ENCODE results near the gene PDZD7.
A peak's percentile ranks its signal among the peaks of the same experiment; 100 is the strongest.

PDZD7 gene

GRCh38 chr10:101043363-101043707, 12.4 kb upstream of the PDZD7 start:
- no CpG with 5 or more reads among the region's 2 CpGs for WGBS (ENCODE audit: extremely low coverage, insufficient coverage, low lambda C conversion rate)
- H3K56ac ChIP-seq (ENCODE audit: low read length), result peak overlapping the region; percentile 94
- H3K4ac ChIP-seq (ENCODE audit: low read depth, low read length), result no peak overlapping the region
- H3K36me3 ChIP-seq (ENCODE audit: control insufficient read depth, insufficient read depth, low read length), result no peaks in the 10 kb centered on the region
- H3K4me2 ChIP-seq (ENCODE audit: low read length), result peak overlapping the region; percentile 64
- peak overlapping the region; percentile 64 for H3K4me3 ChIP-seq (ENCODE audit: low read length)
- no peak overlapping the region for H4K5ac ChIP-seq (ENCODE audit: low read length)
- peak overlapping the region; percentile 24 for H3K18ac ChIP-seq (ENCODE audit: low read length)
- no peaks in the 10 kb centered on the region for H3K79me1 ChIP-seq (ENCODE audit: low read length)
- no peak overlapping the region for H4K8ac ChIP-seq (ENCODE audit: low read depth, low read length)
- no peaks in the 10 kb centered on the region for H3K79me2 ChIP-seq (ENCODE audit: control insufficient read depth, insufficient read depth, low read length)
- H2BK15ac ChIP-seq (replicated peaks; ENCODE audit: low read depth), result no peak overlapping the region
- H3K27me3 ChIP-seq (ENCODE audit: insufficient read depth, low read length, poor library complexity), result peaks cover 27% of the 10 kb centered on the region
- no peak overlapping the region for H2BK120ac ChIP-seq (ENCODE audit: low read depth, low read length)
- no peak overlapping the region for H3K23ac ChIP-seq (ENCODE audit: low read length)
- H2AK5ac ChIP-seq (ENCODE audit: low read length), result no peak overlapping the region
- H3K9ac ChIP-seq (ENCODE audit: low read length), result peak overlapping the region; percentile 82
- H3K4me1 ChIP-seq (ENCODE audit: control insufficient read depth, low read depth, low read length), result peaks cover 7% of the 10 kb centered on the region
- no peak overlapping the region for H2BK5ac ChIP-seq (ENCODE audit: low read length)
- DNase-seq, result no peak
- H3K27ac ChIP-seq (ENCODE audit: low read depth, low read length), result peak overlapping the region; percentile 67

GRCh38 chr10:101042667-101043362, 11.9 kb upstream of the PDZD7 start:
- no peaks in the 10 kb centered on the region for H3K79me1 ChIP-seq (ENCODE audit: low read length)
- peak overlapping the region; percentile 64 for H3K4me2 ChIP-seq (ENCODE audit: low read length)
- H3K79me2 ChIP-seq (ENCODE audit: control insufficient read depth, insufficient read depth, low read length), result no peaks in the 10 kb centered on the region
- peak overlapping the region; percentile 67 for H3K27ac ChIP-seq (ENCODE audit: low read depth, low read length)
- H3K27me3 ChIP-seq (ENCODE audit: insufficient read depth, low read length, poor library complexity), result peaks cover 22% of the 10 kb centered on the region
- no peak overlapping the region for H4K8ac ChIP-seq (ENCODE audit: low read depth, low read length)
- H3K4ac ChIP-seq (ENCODE audit: low read depth, low read length), result peak overlapping the region; percentile 39
- H3K9ac ChIP-seq (ENCODE audit: low read length), result peak overlapping the region; percentile 82
- H3K4me3 ChIP-seq (ENCODE audit: low read length), result peak overlapping the region; percentile 64
- peaks cover 7% of the 10 kb centered on the region for H3K4me1 ChIP-seq (ENCODE audit: control insufficient read depth, low read depth, low read length)
- no peak overlapping the region for H2BK15ac ChIP-seq (replicated peaks; ENCODE audit: low read depth)
- no peaks in the 10 kb centered on the region for H3K36me3 ChIP-seq (ENCODE audit: control insufficient read depth, insufficient read depth, low read length)
- no peak overlapping the region for H2AK5ac ChIP-seq (ENCODE audit: low read length)
- H4K5ac ChIP-seq (ENCODE audit: low read length), result no peak overlapping the region
- no CpG with 5 or more reads among the region's 40 CpGs for WGBS (ENCODE audit: extremely low coverage, insufficient coverage, low lambda C conversion rate)
- H3K56ac ChIP-seq (ENCODE audit: low read length), result peak overlapping the region; percentile 94
- no peak overlapping the region for H2BK5ac ChIP-seq (ENCODE audit: low read length)
- H3K23ac ChIP-seq (ENCODE audit: low read length), result no peak overlapping the region
- DNase-seq, result peak; percentile 98
- H3K18ac ChIP-seq (ENCODE audit: low read length), result peak overlapping the region; percentile 24
- no peak overlapping the region for H2BK120ac ChIP-seq (ENCODE audit: low read depth, low read length)

- H4K5ac ChIP-seq (ENCODE audit: low read length), result no peak overlapping the region
- H3K79me2 ChIP-seq (ENCODE audit: control insufficient read depth, insufficient read depth, low read length), result no peaks in the 10 kb centered on the region
- H4K8ac ChIP-seq (ENCODE audit: low read depth, low read length), result no peak overlapping the region
- H3K27me3 ChIP-seq (ENCODE audit: insufficient read depth, low read length, poor library complexity), result peaks cover 15% of the 10 kb centered on the region
- peak overlapping the region; percentile 81 for H3K56ac ChIP-seq (ENCODE audit: low read length)
- no peak overlapping the region for H2AK5ac ChIP-seq (ENCODE audit: low read length)
- no peak overlapping the region for H2BK5ac ChIP-seq (ENCODE audit: low read length)
- H3K23ac ChIP-seq (ENCODE audit: low read length), result no peak overlapping the region
- H3K79me1 ChIP-seq (ENCODE audit: low read length), result no peaks in the 10 kb centered on the region
- no peak for DNase-seq
- no peak overlapping the region for H2BK120ac ChIP-seq (ENCODE audit: low read depth, low read length)
- peaks cover 7% of the 10 kb centered on the region for H3K4me1 ChIP-seq (ENCODE audit: control insufficient read depth, low read depth, low read length)
- H2BK15ac ChIP-seq (replicated peaks; ENCODE audit: low read depth), result no peak overlapping the region
- peak overlapping the region; percentile 57 for H3K9ac ChIP-seq (ENCODE audit: low read length)
- no CpG with 5 or more reads among the region's 4 CpGs for WGBS (ENCODE audit: extremely low coverage, insufficient coverage, low lambda C conversion rate)
- H3K4ac ChIP-seq (ENCODE audit: low read depth, low read length), result no peak overlapping the region
- H3K18ac ChIP-seq (ENCODE audit: low read length), result no peak overlapping the region
- H3K4me2 ChIP-seq (ENCODE audit: low read length), result no peak overlapping the region
- no peak overlapping the region for H3K27ac ChIP-seq (ENCODE audit: low read depth, low read length)
- no peaks in the 10 kb centered on the region for H3K36me3 ChIP-seq (ENCODE audit: control insufficient read depth, insufficient read depth, low read length)
- no peak overlapping the region for H3K4me3 ChIP-seq (ENCODE audit: low read length)
Observed at GRCh38 chr10:101042118-101042517, 11.2 kb upstream of the PDZD7 start.

- Histone ChIP-seq H3K4me3 (ENCODE audit: low read length) (no peak overlapping the region), H3K79me1 (ENCODE audit: low read length) (no peaks in the 10 kb centered on the region), H2BK5ac (ENCODE audit: low read length) (no peak overlapping the region), H3K18ac (ENCODE audit: low read length) (no peak overlapping the region), H3K27ac (ENCODE audit: low read depth, low read length) (no peak overlapping the region), H2AK5ac (ENCODE audit: low read length) (no peak overlapping the region), H3K27me3 (ENCODE audit: insufficient read depth, low read length, poor library complexity) (peaks cover 7% of the 10 kb centered on the region), H3K4ac (ENCODE audit: low read depth, low read length) (no peak overlapping the region), H3K36me3 (ENCODE audit: control insufficient read depth, insufficient read depth, low read length) (no peaks in the 10 kb centered on the region), H4K8ac (ENCODE audit: low read depth, low read length) (no peak overlapping the region), H2BK120ac (ENCODE audit: low read depth, low read length) (no peak overlapping the region), H3K4me1 (ENCODE audit: control insufficient read depth, low read depth, low read length) (peaks cover 5% of the 10 kb centered on the region), H3K79me2 (ENCODE audit: control insufficient read depth, insufficient read depth, low read length) (no peaks in the 10 kb centered on the region), H4K5ac (ENCODE audit: low read length) (no peak overlapping the region), H3K9ac (ENCODE audit: low read length) (no peak overlapping the region), H3K23ac (ENCODE audit: low read length) (no peak overlapping the region), H3K4me2 (ENCODE audit: low read length) (no peak overlapping the region), H3K56ac (ENCODE audit: low read length) (no peak overlapping the region), H2BK15ac (replicated peaks; ENCODE audit: low read depth) (no peak overlapping the region)
- WGBS (ENCODE audit: extremely low coverage, insufficient coverage, low lambda C conversion rate), result no CpG with 5 or more reads among the region's 6 CpGs
- peak; percentile 90 for DNase-seq
Observed at GRCh38 chr10:101041252-101041761, 10.4 kb upstream of the PDZD7 start.

- Histone ChIP-seq H3K4me2 (ENCODE audit: low read length) (no peak overlapping the region), H3K36me3 (ENCODE audit: control insufficient read depth, insufficient read depth, low read length) (no peaks in the 10 kb centered on the region), H4K5ac (ENCODE audit: low read length) (no peak overlapping the region), H2AK5ac (ENCODE audit: low read length) (no peak overlapping the region), H2BK120ac (ENCODE audit: low read depth, low read length) (no peak overlapping the region), H3K79me2 (ENCODE audit: control insufficient read depth, insufficient read depth, low read length) (no peaks in the 10 kb centered on the region), H3K4me3 (ENCODE audit: low read length) (no peak overlapping the region), H2BK5ac (ENCODE audit: low read length) (no peak overlapping the region), H3K27ac (ENCODE audit: low read depth, low read length) (no peak overlapping the region), H3K56ac (ENCODE audit: low read length) (no peak overlapping the region), H3K18ac (ENCODE audit: low read length) (no peak overlapping the region), H3K4me1 (ENCODE audit: control insufficient read depth, low read depth, low read length) (peaks cover 5% of the 10 kb centered on the region), H3K79me1 (ENCODE audit: low read length) (no peaks in the 10 kb centered on the region), H4K8ac (ENCODE audit: low read depth, low read length) (no peak overlapping the region), H3K4ac (ENCODE audit: low read depth, low read length) (no peak overlapping the region), H3K9ac (ENCODE audit: low read length) (no peak overlapping the region), H3K23ac (ENCODE audit: low read length) (no peak overlapping the region), H3K27me3 (ENCODE audit: insufficient read depth, low read length, poor library complexity) (peaks cover 5% of the 10 kb centered on the region), H2BK15ac (replicated peaks; ENCODE audit: low read depth) (no peak overlapping the region)
- WGBS (ENCODE audit: extremely low coverage, insufficient coverage, low lambda C conversion rate), result no CpG with 5 or more reads among the region's 2 CpGs
- no peak for DNase-seq
Observed at GRCh38 chr10:101040851-101041250, 9.9 kb upstream of the PDZD7 start.

- Histone ChIP-seq H3K23ac (ENCODE audit: low read length) (no peak overlapping the region), H3K36me3 (ENCODE audit: control insufficient read depth, insufficient read depth, low read length) (no peaks in the 10 kb centered on the region), H3K4me3 (ENCODE audit: low read length) (no peak overlapping the region), H4K8ac (ENCODE audit: low read depth, low read length) (no peak overlapping the region), H2BK5ac (ENCODE audit: low read length) (no peak overlapping the region), H3K4me2 (ENCODE audit: low read length) (no peak overlapping the region), H3K79me1 (ENCODE audit: low read length) (no peaks in the 10 kb centered on the region), H2AK5ac (ENCODE audit: low read length) (no peak overlapping the region), H3K4me1 (ENCODE audit: control insufficient read depth, low read depth, low read length) (peaks cover 5% of the 10 kb centered on the region), H3K27ac (ENCODE audit: low read depth, low read length) (no peak overlapping the region), H3K56ac (ENCODE audit: low read length) (no peak overlapping the region), H3K27me3 (ENCODE audit: insufficient read depth, low read length, poor library complexity) (peaks cover 2% of the 10 kb centered on the region), H3K9ac (ENCODE audit: low read length) (no peak overlapping the region), H3K79me2 (ENCODE audit: control insufficient read depth, insufficient read depth, low read length) (no peaks in the 10 kb centered on the region), H3K18ac (ENCODE audit: low read length) (no peak overlapping the region), H3K4ac (ENCODE audit: low read depth, low read length) (no peak overlapping the region), H4K5ac (ENCODE audit: low read length) (no peak overlapping the region), H2BK120ac (ENCODE audit: low read depth, low read length) (no peak overlapping the region), H2BK15ac (replicated peaks; ENCODE audit: low read depth) (no peak overlapping the region)
- DNase-seq, result no peak
- WGBS (ENCODE audit: extremely low coverage, insufficient coverage, low lambda C conversion rate), result no CpG with 5 or more reads among the region's 3 CpGs
Observed at GRCh38 chr10:101040061-101040460, 9.1 kb upstream of the PDZD7 start.
